Ramos (cell line): Measurements from ENCODE around the gene HFM1.
"Not testable (repeated sequence)": the region's sequence is repeated elsewhere in the genome, so short reads cannot be mapped to it uniquely, and the experiment has no call there.

Source experiments
- in situ Hi-C: fragments of 300-500 bp; cut with MboI; formaldehyde crosslinking; loops from one replicate; pipeline ENCODE4 v1.14.3; 2022; ENCODE audit warnings: low sequenced_read_pairs; ENCODE audit not compliant: unreplicated experiment

HFM1 gene

GRCh38 chr1:91404151-91405012 is at the start of gene HFM1:
HFM1 (minus strand) TSS chr1:91404837; CDS start chr1:91401082, 3,755 bp downstream.
- in situ Hi-C loops = no loop called here

GRCh38 chr1:91454136-91454535 is 49.5 kb upstream of the HFM1 start:
- in situ Hi-C loops = no loop called here

GRCh38 chr1:91450260-91450659 is 45.6 kb upstream of the HFM1 start:
- in situ Hi-C loops = no loop called here

- in situ Hi-C loops = not testable (repeated sequence)
Measured at GRCh38 chr1:91447782-91448181, 43.1 kb upstream of the HFM1 start.

GRCh38 chr1:91441980-91442379 is 37.3 kb upstream of the HFM1 start:
- in situ Hi-C loops = not testable (repeated sequence)

- in situ Hi-C loops = no loop called here
Measured at GRCh38 chr1:91440847-91441246, 36.2 kb upstream of the HFM1 start.

- in situ Hi-C loops = no loop called here
Measured at GRCh38 chr1:91439016-91439415, 34.4 kb upstream of the HFM1 start.

GRCh38 chr1:91428182-91428798 is 23.7 kb upstream of the HFM1 start:
- in situ Hi-C loops = no loop called here

GRCh38 chr1:91427741-91428140 is 23.1 kb upstream of the HFM1 start:
- in situ Hi-C loops = no loop called here

- in situ Hi-C loops = not testable (repeated sequence)
Measured at GRCh38 chr1:91422523-91422922, 17.9 kb upstream of the HFM1 start.

- in situ Hi-C loops = no loop called here
Measured at GRCh38 chr1:91412371-91412770, 7.7 kb upstream of the HFM1 start.

- in situ Hi-C loops = no loop called here
Measured at GRCh38 chr1:91406773-91407389, 2.2 kb upstream of the HFM1 start.

GRCh38 chr1:91402023-91402422 is 2.6 kb downstream of the HFM1 start:
- in situ Hi-C loops = no loop called here

GRCh38 chr1:91400133-91400725 is 4.4 kb downstream of the HFM1 start:
- in situ Hi-C loops = no loop called here

- in situ Hi-C loops = no loop called here
Measured at GRCh38 chr1:91398291-91398690, 6.3 kb downstream of the HFM1 start.

GRCh38 chr1:91397605-91398004 is 7.0 kb downstream of the HFM1 start:
- in situ Hi-C loops = no loop called here

GRCh38 chr1:91393042-91393441 is 11.6 kb downstream of the HFM1 start:
- in situ Hi-C loops = no loop called here

GRCh38 chr1:91386109-91386508 is 18.5 kb downstream of the HFM1 start:
- in situ Hi-C loops = no loop called here

GRCh38 chr1:91383456-91383855 is 21.2 kb downstream of the HFM1 start:
- in situ Hi-C loops = no loop called here

GRCh38 chr1:91381844-91382243 is 22.8 kb downstream of the HFM1 start:
- in situ Hi-C loops = no loop called here

- in situ Hi-C loops = no loop called here
Measured at GRCh38 chr1:91374086-91374485, 30.6 kb downstream of the HFM1 start.
